ENCODE data around the gene VGLL4.

Gene VGLL4

DNA sequence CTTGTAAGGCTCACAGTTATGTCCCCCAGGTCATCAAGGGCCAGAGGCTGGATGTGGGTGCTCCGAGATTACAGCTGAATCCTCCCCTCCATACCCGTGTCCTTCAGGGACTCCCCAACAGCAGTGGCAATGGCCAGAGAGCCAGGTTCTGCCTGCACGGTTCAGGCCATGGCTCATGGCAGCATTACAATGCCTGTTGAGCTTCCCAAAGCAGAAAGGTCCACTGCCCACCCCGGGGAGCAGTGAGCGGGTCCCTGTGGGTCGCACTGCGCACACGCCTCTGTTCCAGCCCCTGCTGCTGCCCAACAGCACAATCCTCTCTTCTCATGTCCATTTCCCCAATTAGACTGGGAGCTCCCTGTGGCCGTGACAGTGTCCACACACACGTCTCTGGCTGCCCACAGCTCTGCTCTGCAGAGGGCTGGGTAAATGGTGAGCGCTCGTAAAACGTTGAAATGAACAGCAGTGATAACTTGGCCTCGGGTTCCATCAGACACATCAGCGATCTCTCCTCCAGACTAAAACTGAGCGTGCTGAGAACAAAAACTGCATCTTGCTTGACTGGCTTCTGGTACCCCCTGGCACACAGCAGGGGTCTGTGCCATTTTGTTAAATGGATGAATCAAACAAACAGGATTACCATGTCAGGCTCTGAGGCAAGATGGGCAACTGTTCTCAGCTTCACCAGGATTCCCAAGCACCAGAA, 80.4 kb downstream of the VGLL4 start:
- no peak for DNase-seq

DNA sequence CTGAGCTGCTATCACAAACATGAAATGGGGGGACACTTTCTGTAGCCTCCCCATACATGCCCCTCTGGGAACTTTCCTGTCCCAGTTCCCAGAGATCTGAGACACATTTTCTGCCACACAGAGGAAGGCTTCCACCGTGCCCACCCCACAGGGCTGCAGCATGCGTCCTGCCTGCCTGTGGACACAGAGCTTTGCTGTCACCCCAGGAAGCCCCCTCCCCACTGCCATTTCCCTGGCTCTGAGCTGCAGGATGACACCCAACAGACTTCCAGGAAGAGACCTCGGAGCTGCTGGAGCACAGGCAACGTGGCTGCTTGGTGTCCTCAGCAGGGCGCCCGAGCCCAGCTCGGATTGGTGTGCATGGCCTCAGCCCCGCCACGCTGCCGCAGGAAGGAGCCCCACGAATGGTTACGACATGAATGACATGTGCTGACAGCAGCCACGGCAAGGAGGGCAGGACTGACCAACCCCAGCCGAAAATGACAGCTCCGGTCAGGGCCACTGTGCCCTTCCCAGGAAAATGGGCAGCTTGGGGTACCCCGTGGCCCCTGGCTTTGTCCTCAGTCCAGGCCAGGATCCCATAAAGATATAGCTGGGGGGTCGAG, 81.3 kb downstream of the VGLL4 start:
- no peak for DNase-seq

DNA sequence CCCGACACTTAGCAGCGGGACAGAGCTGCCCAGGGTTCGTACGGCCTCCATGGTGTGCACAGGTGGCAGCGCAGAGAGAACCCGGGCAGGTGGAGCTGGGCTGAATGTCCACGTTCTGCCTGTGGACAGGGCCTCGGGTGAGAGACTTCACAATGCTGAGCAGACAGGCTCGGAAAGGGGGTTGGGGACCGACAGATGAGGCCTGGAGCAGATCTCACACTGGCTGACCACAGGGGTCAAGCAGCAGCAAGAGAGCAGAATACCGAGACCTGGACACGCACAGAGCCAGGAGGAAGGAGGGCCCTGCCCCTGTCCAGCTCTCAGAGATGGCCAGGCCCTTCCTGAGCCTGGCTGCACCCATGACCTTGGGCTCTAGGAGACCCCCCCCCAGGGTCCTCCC, 83.0 kb downstream of the VGLL4 start:
- no peak for DNase-seq

DNA sequence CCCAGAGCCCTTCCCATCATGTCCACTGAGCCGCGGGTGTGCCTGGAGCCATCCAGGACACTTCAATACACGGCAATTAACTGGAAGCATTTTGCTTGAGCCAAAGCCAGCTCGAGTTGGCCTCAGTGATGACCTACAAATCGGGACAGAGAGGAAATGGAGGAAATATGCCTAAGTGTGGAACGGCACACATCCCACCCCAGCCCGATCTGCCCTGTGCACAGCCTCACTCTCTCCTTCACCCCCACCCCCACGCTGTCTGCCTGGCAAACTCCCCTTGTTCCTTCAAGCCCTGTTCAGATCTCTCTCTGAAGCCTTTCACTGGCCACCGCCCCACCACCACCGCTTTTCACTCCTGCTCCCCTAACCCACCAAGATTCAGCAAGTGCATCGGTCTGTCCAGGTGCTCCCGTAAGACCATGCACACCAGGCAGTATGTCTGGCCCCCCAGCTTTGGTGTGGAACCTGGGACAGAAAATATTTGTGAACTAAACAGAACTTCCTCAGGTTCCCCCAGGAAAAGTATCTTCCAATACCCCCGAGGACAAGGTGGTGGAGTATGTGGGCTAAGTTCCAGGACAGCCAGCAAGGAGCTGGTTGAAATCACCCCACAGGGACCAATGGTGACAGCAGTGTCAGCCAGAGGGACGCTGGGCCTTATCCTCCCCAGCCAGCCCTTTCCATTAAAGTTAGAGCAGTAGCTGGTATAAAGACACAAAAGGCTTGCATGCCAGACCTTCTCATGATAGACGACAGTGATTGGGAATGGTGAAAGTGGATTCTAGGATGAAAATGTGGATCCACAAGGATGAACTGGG, 83.7 kb downstream of the VGLL4 start:
- DNase-seq: no peak

DNA sequence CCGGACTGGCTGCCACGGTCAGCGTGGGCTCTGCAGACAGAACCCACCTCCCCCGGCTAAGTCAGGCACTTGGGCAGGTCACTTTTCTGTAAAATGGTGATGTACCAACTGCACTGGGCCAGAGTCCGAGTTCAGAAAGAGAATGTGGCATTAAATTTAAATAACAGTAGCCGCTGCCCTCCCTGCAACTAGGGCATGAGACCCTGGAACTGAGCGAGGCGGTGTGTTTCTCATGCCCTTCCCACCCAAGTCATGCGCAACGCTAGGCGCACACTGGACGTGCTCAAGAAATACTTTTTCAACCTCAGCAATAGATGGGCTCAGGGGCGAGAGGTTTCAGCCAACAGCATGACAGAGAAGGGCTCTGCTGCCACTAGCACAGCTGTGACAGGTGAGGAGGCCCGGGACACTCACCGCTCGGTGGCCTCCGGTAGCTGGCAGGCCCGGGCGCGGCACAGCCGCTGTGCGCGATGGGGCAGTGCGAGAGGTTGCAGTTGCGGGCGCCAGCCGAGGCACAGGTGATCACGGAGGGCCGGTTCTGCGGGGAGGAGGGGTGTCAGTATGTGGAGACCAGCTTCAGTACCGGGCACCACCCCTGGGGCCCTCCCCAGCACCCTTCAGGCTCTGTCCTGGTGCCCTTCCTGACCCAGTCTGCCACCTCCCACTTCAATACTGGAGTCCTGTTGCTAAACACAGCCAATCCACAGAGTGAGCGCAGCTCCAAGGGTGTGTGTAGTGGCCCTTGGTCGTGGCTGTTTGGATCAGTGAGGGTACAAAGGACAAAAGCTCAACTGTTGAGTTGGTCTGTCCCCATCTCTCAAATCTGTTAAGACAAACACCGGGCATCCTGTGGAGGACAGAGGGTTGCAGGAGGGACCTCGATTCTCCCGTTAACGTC, 84.5 kb downstream of the VGLL4 start:
- DNase-seq: no peak

DNA sequence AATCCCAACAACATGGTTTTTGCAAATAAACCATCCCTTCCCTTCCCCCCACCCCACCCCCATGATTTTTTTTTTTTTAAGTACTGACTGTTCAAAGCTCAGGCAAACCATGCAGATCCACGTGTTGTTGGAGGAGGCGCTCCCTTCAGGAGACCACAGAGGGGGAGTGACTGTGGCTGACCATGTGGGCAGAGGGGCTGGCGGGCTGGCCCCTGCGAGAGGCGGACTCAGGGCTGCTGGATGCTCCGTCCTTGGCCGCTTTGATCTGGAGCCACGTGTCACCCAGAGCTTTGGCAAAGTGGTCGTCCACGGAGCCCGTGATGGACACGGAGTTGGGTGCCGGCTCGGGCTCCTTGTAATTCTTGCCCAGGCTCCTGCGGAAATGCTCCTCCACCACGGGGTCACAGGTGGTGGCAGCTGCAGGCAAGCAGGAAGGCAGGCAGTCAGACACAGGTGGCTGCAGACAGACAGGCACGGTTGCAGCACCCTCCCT, 85.3 kb downstream of the VGLL4 start:
- DNase-seq: no peak

DNA sequence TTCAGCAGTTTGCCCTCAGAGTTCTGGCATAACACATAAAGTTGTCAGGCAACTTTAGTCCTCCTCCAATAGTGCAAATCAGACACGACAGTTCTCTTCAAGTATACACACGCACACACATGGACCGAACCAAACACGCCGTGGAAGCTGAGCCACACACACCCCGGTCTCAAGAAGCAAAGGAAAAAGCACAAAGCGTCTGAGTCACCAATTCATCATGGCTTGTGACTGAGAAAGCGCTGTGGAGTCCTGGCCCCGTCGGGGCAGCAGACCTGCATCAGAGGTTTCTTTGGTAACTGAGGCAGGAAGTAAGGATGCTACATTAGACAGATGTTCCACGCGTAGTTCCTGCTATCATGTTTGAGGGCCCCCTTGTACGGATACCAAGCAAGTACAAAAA, 85.7 kb downstream of the VGLL4 start:
- no peak for DNase-seq

DNA sequence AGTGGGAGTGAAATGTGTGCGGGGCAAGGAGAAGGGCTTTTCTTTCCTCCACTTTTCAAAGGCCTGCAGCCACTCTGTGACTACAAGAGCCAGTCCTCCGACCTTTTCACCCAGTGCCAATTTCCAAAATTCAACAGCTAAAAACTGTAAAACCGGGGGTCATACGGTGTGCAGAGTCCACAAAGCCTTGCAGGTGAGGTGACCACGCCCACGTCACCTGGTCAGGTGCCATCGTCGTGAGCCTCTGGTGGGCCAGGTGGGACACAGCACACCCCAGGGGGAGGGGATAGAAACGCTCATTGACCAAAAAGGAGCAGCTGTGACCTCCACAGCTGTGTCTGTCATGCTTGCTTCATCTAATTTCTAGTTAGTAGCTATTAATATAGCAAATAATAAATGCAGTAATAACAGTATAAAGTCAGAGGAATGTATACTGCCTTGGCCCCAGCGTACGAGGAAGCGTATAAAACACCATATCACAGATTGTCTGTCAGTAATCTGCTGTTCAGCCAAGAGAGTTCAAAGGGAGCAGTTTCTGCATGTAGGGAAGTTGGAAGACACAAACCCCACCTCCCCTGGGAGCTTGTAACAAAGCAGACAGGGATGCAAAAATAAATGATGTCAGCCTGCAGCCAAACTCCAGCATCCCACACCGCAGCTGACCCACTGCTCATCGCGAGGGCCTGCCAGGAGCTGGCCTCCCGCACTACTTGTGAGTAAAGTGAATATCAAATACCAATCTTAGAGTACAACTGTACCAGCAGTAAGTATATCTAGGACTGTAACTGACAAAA, 86.7 kb downstream of the VGLL4 start:
- no peak for DNase-seq

DNA sequence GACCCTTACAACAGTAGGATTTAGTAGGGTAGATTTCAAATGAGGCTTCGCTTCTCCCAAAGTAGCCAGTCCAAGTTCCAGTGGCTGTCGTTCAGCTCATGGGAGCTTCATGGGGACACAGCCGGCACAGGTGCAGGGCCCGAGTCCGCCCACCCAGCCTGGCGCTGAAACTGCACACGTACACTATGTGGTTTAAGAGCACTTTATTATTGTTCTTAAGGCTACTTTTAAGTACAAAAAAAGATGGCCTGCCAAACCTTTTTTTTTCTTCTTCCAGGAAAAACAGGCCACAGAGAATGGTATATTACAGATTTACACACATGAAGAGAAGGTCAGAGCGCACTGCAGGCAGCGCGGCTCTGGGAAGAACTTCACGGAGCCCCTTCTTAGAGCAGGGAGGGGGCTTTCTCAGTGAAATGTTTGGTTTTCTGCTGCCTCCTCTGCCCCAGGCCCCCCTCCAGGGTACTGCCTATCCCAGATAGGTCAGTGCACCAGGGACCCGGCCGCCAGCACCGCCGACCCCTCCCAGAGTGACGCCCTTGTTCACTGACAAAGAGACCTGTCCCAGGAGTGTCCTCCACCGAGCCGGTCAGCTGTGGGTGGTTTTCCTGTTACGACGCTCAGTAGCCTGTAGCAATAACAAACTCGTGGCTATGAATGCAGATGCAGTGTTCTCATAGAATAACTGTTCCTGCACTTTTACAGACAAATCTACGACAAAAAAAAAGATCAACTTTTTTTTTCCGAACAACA, 87.7 kb downstream of the VGLL4 start:
- DNase-seq: no peak

DNA sequence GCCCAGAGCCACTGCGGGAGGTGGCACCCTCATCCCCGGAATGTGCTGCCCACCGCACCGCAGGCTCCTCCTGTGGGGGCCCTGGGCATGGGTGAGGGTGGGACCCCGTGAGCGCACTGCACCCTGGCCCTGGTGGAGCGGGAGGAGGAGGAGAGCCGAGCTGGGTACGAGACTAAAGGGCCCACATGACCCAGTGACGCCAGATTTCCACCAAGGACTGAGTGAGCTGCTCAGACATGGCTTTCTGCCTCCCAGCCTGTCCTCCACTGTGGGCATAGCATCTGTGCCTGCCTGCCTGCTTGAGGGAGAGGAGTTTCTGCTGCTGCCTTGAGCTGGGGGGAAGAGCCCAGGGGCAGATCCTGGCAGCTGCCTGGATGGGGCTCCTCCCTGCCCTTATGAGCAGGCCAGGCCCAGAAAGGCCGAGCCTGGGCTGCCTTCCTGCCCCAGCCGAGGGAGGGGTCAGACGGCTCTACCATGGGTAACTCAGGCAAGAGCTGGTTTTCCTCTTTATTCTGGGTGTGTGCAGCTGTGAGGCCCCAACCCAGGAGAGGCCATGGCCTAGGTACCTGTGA, 88.4 kb downstream of the VGLL4 start:
- no peak for DNase-seq

DNA sequence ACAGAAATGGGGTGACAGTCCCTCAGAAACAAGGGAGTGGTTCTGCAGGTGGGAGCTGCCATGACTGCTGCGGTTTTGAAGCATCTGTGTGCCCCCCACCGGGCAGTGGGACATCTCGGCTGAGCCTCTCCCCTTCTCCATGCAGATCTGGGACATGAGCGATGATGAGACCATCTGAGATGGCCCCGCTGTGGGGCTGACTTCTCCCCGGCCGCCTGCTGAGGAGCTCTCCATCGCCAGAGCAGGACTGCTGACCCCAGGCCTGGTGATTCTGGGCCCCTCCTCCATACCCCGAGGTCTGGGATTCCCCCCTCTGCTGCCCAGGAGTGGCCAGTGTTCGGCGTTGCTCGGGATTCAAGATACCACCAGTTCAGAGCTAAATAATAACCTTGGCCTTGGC, 89.0 kb downstream of the VGLL4 start:
- DNase-seq: no peak

DNA sequence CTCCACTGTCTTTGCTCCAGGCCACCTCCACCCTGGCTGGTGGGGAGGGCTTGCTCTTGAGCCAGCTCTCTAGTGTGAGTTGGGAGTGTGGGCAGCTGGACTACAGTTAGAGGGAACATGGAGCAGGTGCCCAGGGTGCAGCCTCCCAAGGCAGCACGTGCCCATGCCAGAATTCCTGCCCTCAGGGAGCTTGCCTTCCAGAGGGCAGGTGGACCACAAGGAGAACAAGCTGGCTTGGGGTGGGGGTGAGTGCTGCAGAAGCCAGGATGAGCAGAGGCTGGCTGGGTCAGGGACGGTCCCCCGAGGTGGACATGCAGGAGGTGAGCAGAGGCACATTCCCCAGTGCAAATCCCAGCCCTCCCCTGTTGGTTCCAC, 89.5 kb downstream of the VGLL4 start:
- DNase-seq: no peak

DNA sequence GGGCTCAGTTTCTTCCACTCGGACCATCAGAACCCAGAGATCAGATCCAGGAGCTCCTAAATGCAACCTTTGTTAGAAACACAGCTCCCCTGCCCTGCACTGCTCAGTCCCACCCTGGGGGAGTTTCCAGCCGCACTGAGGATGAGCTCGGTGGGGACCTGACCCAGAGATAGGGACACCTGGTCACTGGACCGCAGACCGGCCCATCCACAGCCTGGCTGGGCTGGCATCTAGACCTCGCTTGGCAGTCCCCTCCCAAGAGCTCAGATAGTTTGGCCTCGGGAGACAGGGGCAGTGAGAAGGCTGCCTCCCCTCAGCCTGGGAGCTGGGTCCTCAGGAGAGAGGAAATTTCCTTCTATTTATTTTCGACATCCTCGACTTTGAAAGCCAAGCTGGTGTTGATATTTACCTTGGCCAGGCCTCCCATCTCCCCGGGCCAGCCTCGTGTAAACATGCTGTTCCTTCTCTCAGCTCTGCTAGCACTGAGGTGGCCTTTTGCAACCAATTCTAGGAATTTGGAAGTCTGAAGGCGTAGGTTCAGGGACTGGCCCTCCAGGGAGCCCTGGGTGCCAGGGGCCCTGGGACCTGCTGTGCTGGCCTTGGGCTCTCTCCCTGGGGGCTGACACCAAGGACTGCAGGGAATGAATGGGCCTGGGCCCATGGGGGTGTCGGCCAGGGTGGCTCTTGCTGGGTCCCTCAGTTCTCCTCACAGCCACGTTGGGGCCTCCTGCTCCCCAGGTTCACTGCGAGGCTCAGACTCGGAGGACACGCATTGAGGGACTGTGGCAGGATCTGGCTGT, 90.1 kb downstream of the VGLL4 start:
- DNase-seq: no peak

DNA sequence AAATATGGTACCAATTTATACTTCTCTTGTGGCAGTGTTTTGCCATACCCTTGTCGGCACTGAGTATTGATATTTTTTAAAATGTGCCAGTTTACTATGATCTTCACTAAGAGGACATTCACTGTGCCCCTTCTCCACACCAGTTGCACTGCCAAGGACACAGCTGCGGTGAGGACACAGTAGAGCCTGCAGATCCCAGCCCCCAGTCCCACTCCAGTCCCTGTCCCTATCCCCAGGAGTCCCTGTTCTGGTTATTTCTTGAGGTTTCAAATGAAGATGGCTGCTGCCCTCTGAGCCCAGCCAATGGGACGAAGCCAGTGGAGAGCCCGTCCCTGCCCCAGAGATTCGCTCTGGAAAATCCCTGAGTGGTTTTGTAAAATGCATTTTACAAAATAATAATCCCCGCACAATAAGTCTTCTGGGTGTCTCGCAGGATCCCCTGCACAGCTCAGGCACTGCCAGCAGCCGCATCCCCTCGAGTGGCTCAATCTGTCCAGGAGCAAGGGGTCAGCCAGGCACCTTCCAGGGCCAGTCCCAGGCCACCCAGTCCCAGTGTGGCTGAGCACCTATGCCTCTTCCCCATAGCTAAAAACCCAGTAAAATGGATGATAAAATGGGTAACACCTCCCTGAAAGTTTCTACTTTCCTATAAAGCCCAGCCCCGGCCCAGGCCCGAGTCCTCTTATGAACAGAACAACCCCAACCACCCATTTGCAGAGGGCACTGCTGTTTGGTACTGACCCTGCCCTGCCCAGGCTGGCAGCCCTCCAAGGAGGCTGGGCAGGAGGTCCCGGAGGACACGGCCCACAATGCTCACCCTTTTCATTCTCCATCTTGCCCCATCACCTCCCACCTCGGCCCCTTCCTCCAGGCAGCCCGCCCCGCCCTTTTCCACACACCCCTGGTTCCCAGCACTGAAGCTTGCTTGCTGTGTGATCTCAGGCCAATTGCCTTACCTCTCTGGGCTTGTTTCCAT, 91.1 kb downstream of the VGLL4 start:
- no peak for DNase-seq

DNA sequence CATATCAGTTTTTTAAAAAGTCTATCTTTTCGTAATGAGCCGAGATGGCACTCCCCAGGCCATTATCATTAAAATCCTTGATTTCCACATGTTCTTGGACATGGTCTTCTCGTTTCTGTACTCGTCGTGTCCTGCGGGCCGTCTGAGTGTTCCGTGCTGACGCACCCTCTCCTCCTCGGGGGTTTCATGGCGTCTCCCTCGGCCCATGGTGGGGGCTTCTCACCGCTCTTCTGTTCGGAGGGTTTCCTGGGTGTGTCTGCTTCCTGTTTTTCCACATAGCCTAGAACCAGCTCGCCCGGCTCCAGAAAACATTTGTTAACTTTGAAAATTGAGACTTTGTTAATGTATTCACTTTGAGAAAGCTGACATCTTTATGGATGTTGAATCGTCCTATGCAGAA, 92.7 kb downstream of the VGLL4 start:
- DNase-seq: no peak

DNA sequence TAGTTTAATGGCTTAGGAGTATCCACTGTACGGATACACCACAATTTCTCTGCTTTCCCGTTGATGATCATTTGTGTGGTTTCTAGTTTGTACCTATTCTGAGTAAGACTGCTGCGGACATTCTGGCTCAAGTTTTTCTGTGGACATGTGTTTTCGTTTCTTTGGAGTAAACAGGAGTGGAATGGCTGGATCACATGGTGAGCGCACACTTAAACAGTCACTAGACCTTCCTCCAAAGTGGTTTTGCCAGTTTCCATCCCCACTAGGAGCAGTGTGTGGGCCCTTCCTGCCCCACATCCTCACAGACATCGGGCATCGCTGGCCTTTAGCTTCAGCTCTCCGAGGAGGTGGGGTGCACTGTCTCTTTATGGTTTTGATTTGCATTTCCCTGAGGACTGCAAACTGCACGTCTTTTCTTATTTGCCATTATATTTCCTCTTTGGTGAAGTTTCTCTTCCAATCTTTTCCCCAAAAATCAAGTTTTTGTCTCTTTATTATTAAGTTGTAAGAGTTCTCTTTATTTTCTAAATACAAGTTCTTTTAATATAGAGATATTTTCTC, 94.1 kb downstream of the VGLL4 start:
- no peak for DNase-seq

DNA sequence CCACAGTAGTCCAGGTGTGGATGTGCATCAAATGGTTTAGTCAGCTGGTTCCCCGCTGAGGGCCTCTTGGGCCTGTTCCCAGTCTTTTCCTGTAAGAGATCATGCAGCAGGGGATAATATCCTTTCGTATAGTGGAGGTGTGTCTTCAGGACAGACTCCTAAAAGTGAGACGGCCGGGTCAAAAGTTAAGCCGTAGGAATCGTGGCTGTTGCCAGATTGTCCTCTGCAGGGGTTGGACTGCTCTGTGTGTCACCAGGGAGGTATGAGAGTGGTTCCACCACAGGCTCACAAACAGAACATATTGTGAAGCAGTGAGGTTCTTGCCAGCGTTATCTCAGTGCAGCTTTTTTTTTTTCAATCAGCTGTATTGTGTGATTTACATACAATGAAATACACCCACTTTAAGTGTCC, 95.0 kb downstream of the VGLL4 start:
- no peak for DNase-seq

DNA sequence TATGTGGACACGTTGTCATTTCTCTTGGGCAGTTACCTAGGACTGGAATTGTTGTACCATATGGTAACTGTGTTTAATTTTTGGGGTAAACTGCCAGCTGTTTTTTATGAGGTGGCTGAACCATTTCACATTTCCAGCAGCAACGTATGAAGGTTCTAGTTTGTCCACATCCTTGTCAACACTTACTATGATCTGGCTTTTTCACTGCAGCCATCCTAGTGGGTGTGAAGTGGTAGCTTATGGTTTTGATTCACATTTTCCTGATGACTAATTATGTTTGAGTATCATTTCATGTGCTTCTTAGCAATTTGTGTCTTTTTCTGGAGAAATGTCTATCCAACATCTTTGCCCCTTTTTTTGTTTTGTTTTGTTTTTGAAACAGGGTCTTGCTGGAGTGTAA, 96.2 kb downstream of the VGLL4 start:
- peak in 1 of 3 donors; percentile 32 for DNase-seq
